ENCODE data around the gene FOXP1.
A peak's percentile ranks its signal among the peaks of the same experiment; 100 is the strongest.

FOXP1 gene

GRCh38 chr3:71051893-71052687, 531.4 kb downstream of the FOXP1 start:
- no peak for TF ChIP-seq CTCF (IDR thresholded peaks at IDR 0.05; ENCODE audit: poor library complexity, severe bottlenecking)
- peaks cover 43% of the 10 kb centered on the region for H3K36me3 ChIP-seq (ENCODE audit: low read depth)
- H3K27me3 ChIP-seq (ENCODE audit: insufficient read depth, poor library complexity, severe bottlenecking): no peaks in the 10 kb centered on the region
- H3K9me3 ChIP-seq (ENCODE audit: severe bottlenecking): no peaks in the 10 kb centered on the region
- H3K4me3 ChIP-seq (ENCODE audit: severe bottlenecking): no peak overlapping the region
- peak overlapping the region; percentile 25 for H3K27ac ChIP-seq (ENCODE audit: poor library complexity, severe bottlenecking)
- DNase-seq (ENCODE audit: low spot score): no peak
- ATAC-seq (ENCODE audit: low read depth): peak; percentile 65
- peaks cover 39% of the 10 kb centered on the region for H3K4me1 ChIP-seq (ENCODE audit: insufficient read depth, poor library complexity, severe bottlenecking)

GRCh38 chr3:71051259-71051595, 532.3 kb downstream of the FOXP1 start:
- no peak overlapping the region for H3K4me3 ChIP-seq (ENCODE audit: severe bottlenecking)
- H3K36me3 ChIP-seq (ENCODE audit: low read depth): peaks cover 51% of the 10 kb centered on the region
- TF ChIP-seq CTCF (IDR thresholded peaks at IDR 0.05; ENCODE audit: poor library complexity, severe bottlenecking): no peak
- ATAC-seq (ENCODE audit: low read depth) (no peak), DNase-seq (ENCODE audit: low spot score) (no peak)
- no peaks in the 10 kb centered on the region for H3K27me3 ChIP-seq (ENCODE audit: insufficient read depth, poor library complexity, severe bottlenecking)
- peak overlapping the region; percentile 11 for H3K27ac ChIP-seq (ENCODE audit: poor library complexity, severe bottlenecking)
- H3K4me1 ChIP-seq (ENCODE audit: insufficient read depth, poor library complexity, severe bottlenecking): peaks cover 31% of the 10 kb centered on the region
- no peaks in the 10 kb centered on the region for H3K9me3 ChIP-seq (ENCODE audit: severe bottlenecking)

- peak overlapping the region; percentile 11 for H3K27ac ChIP-seq (ENCODE audit: poor library complexity, severe bottlenecking)
- 0 out of 3 replicates have a peak, but pooled peaks have one; percentile 43 for ATAC-seq (ENCODE audit: low read depth)
- H3K4me3 ChIP-seq (ENCODE audit: severe bottlenecking): no peak overlapping the region
Observed at GRCh38 chr3:71050538-71051258, 532.8 kb downstream of the FOXP1 start.

GRCh38 chr3:71050166-71050537, 533.4 kb downstream of the FOXP1 start:
- no peak for TF ChIP-seq CTCF (IDR thresholded peaks at IDR 0.05; ENCODE audit: poor library complexity, severe bottlenecking)
- no peak overlapping the region for H3K4me3 ChIP-seq (ENCODE audit: severe bottlenecking)
- H3K27me3 ChIP-seq (ENCODE audit: insufficient read depth, poor library complexity, severe bottlenecking): no peaks in the 10 kb centered on the region
- DNase-seq (ENCODE audit: low spot score) (no peak), ATAC-seq (ENCODE audit: low read depth) (no peak)
- H3K27ac ChIP-seq (ENCODE audit: poor library complexity, severe bottlenecking): peak overlapping the region; percentile 11
- peaks cover 20% of the 10 kb centered on the region for H3K4me1 ChIP-seq (ENCODE audit: insufficient read depth, poor library complexity, severe bottlenecking)
- peaks cover 60% of the 10 kb centered on the region for H3K36me3 ChIP-seq (ENCODE audit: low read depth)
- H3K9me3 ChIP-seq (ENCODE audit: severe bottlenecking): no peaks in the 10 kb centered on the region

More at GRCh38 chr3:71050538-71051258, 532.8 kb downstream of the FOXP1 start:
- H3K27me3 ChIP-seq (ENCODE audit: insufficient read depth, poor library complexity, severe bottlenecking): no peaks in the 10 kb centered on the region
- DNase-seq (ENCODE audit: low spot score): no peak
- H3K9me3 ChIP-seq (ENCODE audit: severe bottlenecking): no peaks in the 10 kb centered on the region
- peaks cover 26% of the 10 kb centered on the region for H3K4me1 ChIP-seq (ENCODE audit: insufficient read depth, poor library complexity, severe bottlenecking)
- no peak for TF ChIP-seq CTCF (IDR thresholded peaks at IDR 0.05; ENCODE audit: poor library complexity, severe bottlenecking)
- H3K36me3 ChIP-seq (ENCODE audit: low read depth): peaks cover 57% of the 10 kb centered on the region
